ENCODE data around the gene GRK1. TPM values are rescaled to one million over a fixed set of nuclear protein-coding genes. Genes with fewer than 3 reads are reported as not detected.

GRK1 gene
- total RNA-seq, 1 donor from 2014 or later = not detected

DNA sequence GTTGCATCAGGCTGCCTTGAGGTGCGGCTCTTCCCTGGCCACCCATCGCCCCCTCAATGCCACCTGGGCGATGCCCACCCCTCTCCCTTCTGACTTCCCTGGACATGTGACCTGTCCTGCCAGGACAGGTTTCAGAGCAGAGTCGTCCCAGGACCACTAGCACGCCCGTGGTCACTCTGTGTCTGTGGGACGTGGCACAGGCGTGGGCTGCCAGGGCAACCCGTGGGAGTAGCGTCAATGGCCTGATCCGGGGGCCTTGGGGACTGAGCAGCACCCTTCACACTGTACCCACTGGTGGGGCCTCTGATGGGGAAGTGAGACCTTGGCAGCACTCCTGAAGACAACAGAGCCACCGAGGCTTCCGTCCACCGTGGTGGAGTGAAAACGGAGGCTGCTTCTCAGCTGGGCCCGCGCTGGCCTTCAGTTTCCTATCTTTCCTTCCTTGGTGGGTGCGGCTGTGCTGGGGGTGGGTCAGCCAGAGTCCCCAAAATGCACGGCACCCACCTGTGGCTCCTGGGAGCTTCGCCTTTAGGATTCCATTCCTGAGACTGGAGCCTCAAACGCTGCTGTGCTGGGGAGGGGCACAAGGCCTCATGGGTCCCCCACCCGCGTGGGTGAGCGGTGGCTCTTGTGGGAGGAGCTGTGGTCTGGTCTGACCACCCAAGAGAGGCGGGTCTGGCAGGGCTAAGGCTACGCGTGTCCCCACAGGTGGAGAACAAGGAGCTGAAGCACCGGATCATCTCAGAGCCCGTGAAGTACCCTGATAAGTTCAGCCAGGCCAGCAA is 65.3 kb downstream of the GRK1 start:
- Histone ChIP-seq H3K4me3 (ENCODE audit: insufficient read depth, low read depth, low read length) (no peak overlapping the region), H3K9me3 (ENCODE audit: insufficient read depth, low read depth, low read length) (no peaks in the 10 kb centered on the region), H3K4me1 (ENCODE audit: insufficient read depth, low read length) (no peaks in the 10 kb centered on the region), H4K20me1 (ENCODE audit: insufficient read depth, low read length) (no peaks in the 10 kb centered on the region), H2AFZ (ENCODE audit: low read depth, low read length) (no peak overlapping the region), H3K79me2 (ENCODE audit: insufficient read depth, low read length) (no peaks in the 10 kb centered on the region), H3K27me3 (ENCODE audit: insufficient read depth, low read length) (peaks cover 11% of the 10 kb centered on the region), H3K27ac (ENCODE audit: low read depth, low read length) (no peak overlapping the region), H3K36me3 (ENCODE audit: insufficient read depth, low read length) (no peaks in the 10 kb centered on the region), H3K9ac (ENCODE audit: low read length) (no peak overlapping the region), H3K4me2 (ENCODE audit: low read length) (no peak overlapping the region)
- no peak for DNase-seq (ENCODE audit: low read depth)
- Mint-ChIP-seq H3K27ac (ENCODE audit: unreplicated experiment) (no peak overlapping the region), H3K9me3 (ENCODE audit: unreplicated experiment) (no peaks in the 10 kb centered on the region), H3K36me3 (ENCODE audit: low read depth, unreplicated experiment) (peaks cover 3% of the 10 kb centered on the region), H3K4me3 (ENCODE audit: unreplicated experiment) (no peak overlapping the region), H3K4me1 (ENCODE audit: low read depth, unreplicated experiment) (no peaks in the 10 kb centered on the region), H3K27me3 (ENCODE audit: low read depth, unreplicated experiment) (peaks cover 37% of the 10 kb centered on the region)
- TF ChIP-seq, protein P1, sequence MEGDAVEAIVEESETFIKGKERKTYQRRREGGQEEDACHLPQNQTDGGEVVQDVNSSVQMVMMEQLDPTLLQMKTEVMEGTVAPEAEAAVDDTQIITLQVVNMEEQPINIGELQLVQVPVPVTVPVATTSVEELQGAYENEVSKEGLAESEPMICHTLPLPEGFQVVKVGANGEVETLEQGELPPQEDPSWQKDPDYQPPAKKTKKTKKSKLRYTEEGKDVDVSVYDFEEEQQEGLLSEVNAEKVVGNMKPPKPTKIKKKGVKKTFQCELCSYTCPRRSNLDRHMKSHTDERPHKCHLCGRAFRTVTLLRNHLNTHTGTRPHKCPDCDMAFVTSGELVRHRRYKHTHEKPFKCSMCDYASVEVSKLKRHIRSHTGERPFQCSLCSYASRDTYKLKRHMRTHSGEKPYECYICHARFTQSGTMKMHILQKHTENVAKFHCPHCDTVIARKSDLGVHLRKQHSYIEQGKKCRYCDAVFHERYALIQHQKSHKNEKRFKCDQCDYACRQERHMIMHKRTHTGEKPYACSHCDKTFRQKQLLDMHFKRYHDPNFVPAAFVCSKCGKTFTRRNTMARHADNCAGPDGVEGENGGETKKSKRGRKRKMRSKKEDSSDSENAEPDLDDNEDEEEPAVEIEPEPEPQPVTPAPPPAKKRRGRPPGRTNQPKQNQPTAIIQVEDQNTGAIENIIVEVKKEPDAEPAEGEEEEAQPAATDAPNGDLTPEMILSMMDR (IDR thresholded peaks at IDR 0.05; ENCODE audit: insufficient read depth, low read depth, low read length) = no peak
- no peak for TF ChIP-seq EZH2 (IDR thresholded peaks at IDR 0.05; ENCODE audit: insufficient read depth, low read length)
- no peak for FAIRE-seq

DNA sequence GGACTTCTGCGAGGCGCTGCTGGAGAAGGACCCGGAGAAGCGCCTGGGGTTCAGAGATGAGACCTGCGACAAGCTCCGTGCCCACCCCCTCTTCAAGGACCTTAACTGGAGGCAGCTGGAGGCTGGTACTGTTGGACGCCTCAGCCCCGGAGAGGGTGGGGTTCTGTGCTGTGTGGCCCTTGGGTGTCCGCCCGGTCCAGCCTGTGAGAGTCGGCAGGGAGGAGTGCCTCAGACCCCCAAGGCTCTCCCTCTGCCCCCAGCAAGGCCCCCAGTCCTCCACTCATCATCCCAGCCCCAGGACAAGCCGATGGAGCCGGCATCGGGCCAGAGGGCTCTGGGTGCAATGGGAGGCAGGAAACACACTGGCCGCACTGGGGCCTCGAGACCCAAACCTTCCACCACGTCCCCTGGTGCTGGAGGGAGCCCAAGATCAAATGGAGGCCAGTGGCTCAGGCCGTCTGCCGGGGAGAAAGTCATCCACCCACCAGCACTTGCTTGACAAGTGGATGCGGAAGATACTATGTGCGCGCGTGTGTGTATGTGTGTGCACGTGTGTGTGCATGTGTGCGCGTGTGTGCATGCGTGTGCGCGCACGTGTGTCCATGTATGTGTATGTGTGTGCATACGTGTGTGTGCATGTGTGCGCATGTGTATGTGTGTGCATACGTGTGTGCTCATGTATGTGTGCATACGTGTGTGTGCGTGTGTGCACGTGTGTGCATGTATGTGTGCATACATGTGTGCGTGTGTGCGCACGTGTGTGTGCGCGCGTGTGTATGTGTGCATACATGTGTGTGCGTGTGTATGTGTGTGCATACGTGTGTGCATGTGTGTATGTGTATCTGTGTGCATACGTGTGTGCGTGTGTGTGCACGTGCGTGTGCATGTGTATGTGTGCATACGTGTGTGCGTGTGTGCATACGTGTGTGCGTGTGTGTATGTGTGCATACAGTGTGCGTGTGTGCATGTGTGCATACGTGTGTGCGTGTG is 66.2 kb downstream of the GRK1 start:
- Histone ChIP-seq H3K9me3 (ENCODE audit: insufficient read depth, low read depth, low read length) (no peaks in the 10 kb centered on the region), H3K27me3 (ENCODE audit: insufficient read depth, low read length) (peaks cover 11% of the 10 kb centered on the region), H3K36me3 (ENCODE audit: insufficient read depth, low read length) (no peaks in the 10 kb centered on the region), H3K27ac (ENCODE audit: low read depth, low read length) (no peak overlapping the region), H3K4me2 (ENCODE audit: low read length) (no peak overlapping the region), H3K79me2 (ENCODE audit: insufficient read depth, low read length) (no peaks in the 10 kb centered on the region), H2AFZ (ENCODE audit: low read depth, low read length) (no peak overlapping the region), H4K20me1 (ENCODE audit: insufficient read depth, low read length) (no peaks in the 10 kb centered on the region), H3K4me3 (ENCODE audit: insufficient read depth, low read depth, low read length) (no peak overlapping the region), H3K9ac (ENCODE audit: low read length) (no peak overlapping the region), H3K4me1 (ENCODE audit: insufficient read depth, low read length) (no peaks in the 10 kb centered on the region)
- TF ChIP-seq, protein P1 (IDR thresholded peaks at IDR 0.05; ENCODE audit: insufficient read depth, low read depth, low read length) = no peak
- TF ChIP-seq EZH2 (IDR thresholded peaks at IDR 0.05; ENCODE audit: insufficient read depth, low read length) = no peak
- FAIRE-seq (no peak), DNase-seq (ENCODE audit: low read depth) (no peak)
- Mint-ChIP-seq H3K4me3 (ENCODE audit: unreplicated experiment) (no peak overlapping the region), H3K4me1 (ENCODE audit: low read depth, unreplicated experiment) (no peaks in the 10 kb centered on the region), H3K27me3 (ENCODE audit: low read depth, unreplicated experiment) (peaks cover 39% of the 10 kb centered on the region), H3K36me3 (ENCODE audit: low read depth, unreplicated experiment) (peaks cover 3% of the 10 kb centered on the region), H3K27ac (ENCODE audit: unreplicated experiment) (no peak overlapping the region), H3K9me3 (ENCODE audit: unreplicated experiment) (no peaks in the 10 kb centered on the region)
